Measurements from ENCODE around the gene HSP90AB1. TPM values are rescaled to one million over a fixed set of nuclear protein-coding genes. Genes with fewer than 3 reads are reported as not detected.

HSP90AB1 gene
- total and polyA plus RNA-seq, 9 of the 15 experiments (the other 6 are each of a cell fraction or from before 2014, with no cell fraction given), result 1,780 to 3,358 (median 2,262) TPM

DNA sequence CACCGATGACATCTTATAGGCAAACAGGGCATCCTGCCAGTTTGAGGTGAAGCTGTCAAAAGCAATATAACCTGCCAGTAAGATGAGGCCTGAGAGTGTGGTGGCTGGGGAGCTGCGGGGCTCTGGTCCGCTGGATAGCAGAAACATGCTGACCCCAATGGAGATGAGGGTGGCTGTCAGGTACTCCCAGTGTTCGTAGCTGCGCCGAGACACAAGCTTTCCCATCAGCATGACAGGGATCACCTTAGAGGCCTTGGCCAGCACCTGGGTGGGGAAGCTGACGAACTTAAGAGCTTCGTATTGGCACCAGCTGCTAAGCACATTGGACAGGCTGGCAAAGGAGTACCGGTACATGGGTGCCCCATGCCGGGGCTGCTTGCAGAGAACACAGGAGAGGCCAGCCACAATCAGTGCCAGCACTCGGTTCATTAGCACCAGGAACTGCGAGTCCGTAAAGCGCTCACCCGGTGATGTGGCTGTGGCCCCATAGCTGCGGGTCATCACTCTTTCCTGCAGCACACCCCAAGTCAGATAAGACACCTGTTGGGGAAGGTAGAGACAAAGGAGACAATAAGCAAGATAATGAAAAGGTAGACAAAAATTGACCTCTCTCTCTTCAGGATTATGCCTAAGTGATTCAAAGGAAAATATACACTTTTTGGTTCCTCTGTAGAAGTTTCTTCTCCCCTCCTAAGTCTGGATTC lies 8.4 kb downstream of the HSP90AB1 start (continued):
- TF ChIP-seq RBM22 (IDR thresholded peaks at IDR 0.05; ENCODE audit: low read depth, low read length, poor library complexity, severe bottlenecking) (peak; percentile 60), ZNF232 (CRISPR knock-in tag; IDR thresholded peaks at IDR 0.05) (peak; percentile 8; the same call in 1 of the 2 replicates), CHD2 (IDR thresholded peaks at IDR 0.05; ENCODE audit: low read depth, low read length) (0 out of 2 replicates have a peak, but pooled peaks have one; percentile 40), FOXP4 (CRISPR knock-in tag; IDR thresholded peaks at IDR 0.05; ENCODE audit: borderline replicate concordance) (peak; percentile 74; the same call in 1 of the 2 replicates), NR4A1 (CRISPR knock-in tag; IDR thresholded peaks at IDR 0.05) (no peak), NR4A1 (tag; IDR thresholded peaks at IDR 0.05) (no peak), SIN3A (IDR thresholded peaks at IDR 0.05; ENCODE audit: borderline replicate concordance in 2 of 2, control insufficient read depth in 1 of 2, low read depth in 2 of 2, low read length in 2 of 2) (peak in 1 of 2 experiments; percentile 40; a peak in 1 of 4 replicates), RBFOX2 (IDR thresholded peaks at IDR 0.05; ENCODE audit: low read depth, low read length) (peak; percentile 71), ZNF354B (CRISPR knock-in tag; IDR thresholded peaks at IDR 0.05) (no peak), TBL1XR1 (IDR thresholded peaks at IDR 0.05; ENCODE audit: low read length in 2 of 2) (no peak), ZKSCAN8 (CRISPR knock-in tag; IDR thresholded peaks at IDR 0.05) (no peak), POU5F1 (IDR thresholded peaks at IDR 0.05; ENCODE audit: borderline replicate concordance, low read depth, low read length, partially characterized antibody) (no peak), TFAP4 (CRISPR knock-in tag; IDR thresholded peaks at IDR 0.05; ENCODE audit: borderline replicate concordance) (0 out of 2 replicates have a peak, but pooled peaks have one; percentile 25), CBFA2T3 (IDR thresholded peaks at IDR 0.05) (peak; percentile 51), YY1 (IDR thresholded peaks at IDR 0.05; ENCODE audit: borderline replicate concordance in 1 of 3, control insufficient read depth in 1 of 3, extremely low read depth in 1 of 3, insufficient read depth in 3 of 3, insufficient read length in 1 of 3, insufficient replicate concordance in 2 of 3, low read depth in 1 of 3, low read length in 2 of 3) (no peak)
- TF ChIP-seq, protein P1, sequence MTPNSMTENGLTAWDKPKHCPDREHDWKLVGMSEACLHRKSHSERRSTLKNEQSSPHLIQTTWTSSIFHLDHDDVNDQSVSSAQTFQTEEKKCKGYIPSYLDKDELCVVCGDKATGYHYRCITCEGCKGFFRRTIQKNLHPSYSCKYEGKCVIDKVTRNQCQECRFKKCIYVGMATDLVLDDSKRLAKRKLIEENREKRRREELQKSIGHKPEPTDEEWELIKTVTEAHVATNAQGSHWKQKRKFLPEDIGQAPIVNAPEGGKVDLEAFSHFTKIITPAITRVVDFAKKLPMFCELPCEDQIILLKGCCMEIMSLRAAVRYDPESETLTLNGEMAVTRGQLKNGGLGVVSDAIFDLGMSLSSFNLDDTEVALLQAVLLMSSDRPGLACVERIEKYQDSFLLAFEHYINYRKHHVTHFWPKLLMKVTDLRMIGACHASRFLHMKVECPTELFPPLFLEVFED (CRISPR knock-in tag; conservative IDR thresholded peaks at IDR 0.05), result peak; percentile 20; the same call in 1 of the 2 replicates
- TF ChIP-seq, protein P2, sequence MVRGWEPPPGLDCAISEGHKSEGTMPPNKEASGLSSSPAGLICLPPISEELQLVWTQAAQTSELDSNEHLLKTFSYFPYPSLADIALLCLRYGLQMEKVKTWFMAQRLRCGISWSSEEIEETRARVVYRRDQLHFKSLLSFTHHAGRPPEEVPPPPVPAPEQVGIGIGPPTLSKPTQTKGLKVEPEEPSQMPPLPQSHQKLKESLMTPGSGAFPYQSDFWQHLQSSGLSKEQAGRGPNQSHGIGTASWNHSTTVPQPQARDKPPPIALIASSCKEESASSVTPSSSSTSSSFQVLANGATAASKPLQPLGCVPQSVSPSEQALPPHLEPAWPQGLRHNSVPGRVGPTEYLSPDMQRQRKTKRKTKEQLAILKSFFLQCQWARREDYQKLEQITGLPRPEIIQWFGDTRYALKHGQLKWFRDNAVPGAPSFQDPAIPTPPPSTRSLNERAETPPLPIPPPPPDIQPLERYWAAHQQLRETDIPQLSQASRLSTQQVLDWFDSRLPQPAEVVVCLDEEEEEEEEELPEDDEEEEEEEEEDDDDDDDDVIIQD (CRISPR knock-in tag; IDR thresholded peaks at IDR 0.05), result no peak

Measured in K562 (cell line).